ENCODE measurements around the gene PLPPR2. TPM values are rescaled to one million over a fixed set of nuclear protein-coding genes. Genes with fewer than 3 reads are reported as not detected.

The PLPPR2 gene
- polyA plus RNA-seq, 3 donors: 35.0 to 99.4 (median 45.5) TPM

GRCh38 chr19:11356676-11357550 lies 1.7 kb downstream of the PLPPR2 start:
- Mint-ChIP-seq H3K36me3 (peaks cover 40 to 68% of the 10 kb centered on the region in 2 donors), H3K27ac (peak overlapping the region in 4 of 7 donors; percentile 7 to 88 (median 66)), H3K4me3 (peak overlapping the region in 1 of 2 donors; percentile 96), H3K4me1 (peaks cover 38% of the 10 kb centered on the region), H3K27me3 (ENCODE audit: low read depth in 3 of 3) (peaks cover 4 to 6% (median 5%) of the 10 kb centered on the region in 3 donors), H3K9me3 (peaks cover 0 to 2% (median 0%) of the 10 kb centered on the region in 7 donors)
- H3K79me2 ChIP-seq (ENCODE audit: insufficient read depth, low read length): peaks cover 14% of the 10 kb centered on the region
- H3K4me2 ChIP-seq (replicated peaks; ENCODE audit: extremely low read depth, low read length, poor library complexity, severe bottlenecking): peak overlapping the region; percentile 95
- no peaks in the 10 kb centered on the region for H3K27me3 ChIP-seq (ENCODE audit: control insufficient read depth in 2 of 2, insufficient read depth in 2 of 2, low read length in 2 of 2)
- no peaks in the 10 kb centered on the region for H3K9me3 ChIP-seq (replicated peaks in 1 of 2; ENCODE audit: control insufficient read depth in 1 of 2, insufficient read depth in 1 of 2, low read length in 2 of 2)
- peaks cover 18 to 26% of the 10 kb centered on the region in 2 donors for H3K4me1 ChIP-seq (ENCODE audit: control insufficient read depth in 1 of 2, insufficient read depth in 2 of 2, low read length in 2 of 2)
- no peak overlapping the region for H3K27ac ChIP-seq (ENCODE audit: low read depth in 1 of 2, low read length in 2 of 2)
- no peak overlapping the region for H2AFZ ChIP-seq (ENCODE audit: insufficient read depth, low read depth, low read length, poor library complexity, severe bottlenecking)
- intact Hi-C loops (cut with micrococcal nuclease): no loop called here
- peaks cover 50% of the 10 kb centered on the region for H4K20me1 ChIP-seq (ENCODE audit: insufficient read depth, low read length)
- H3K36me3 ChIP-seq (replicated peaks in 1 of 2; ENCODE audit: control insufficient read depth in 1 of 2, insufficient read depth in 2 of 2, low read length in 2 of 2): peaks cover 27 to 44% of the 10 kb centered on the region in 2 donors
- H3K9ac ChIP-seq (ENCODE audit: insufficient read depth, low read length, poor library complexity, severe bottlenecking): no peak overlapping the region
- 83% methylated on average over 5 of the region's 11 CpGs for WGBS (ENCODE audit: insufficient coverage)
- H3K4me3 ChIP-seq (replicated peaks in 1 of 3; ENCODE audit: low read depth in 2 of 3, low read length in 3 of 3): peak overlapping the region in 1 of 3 experiments; percentile 87
- DNase-seq: no peak
- TF ChIP-seq CTCF (IDR thresholded peaks at IDR 0.05): no peak

DNA sequence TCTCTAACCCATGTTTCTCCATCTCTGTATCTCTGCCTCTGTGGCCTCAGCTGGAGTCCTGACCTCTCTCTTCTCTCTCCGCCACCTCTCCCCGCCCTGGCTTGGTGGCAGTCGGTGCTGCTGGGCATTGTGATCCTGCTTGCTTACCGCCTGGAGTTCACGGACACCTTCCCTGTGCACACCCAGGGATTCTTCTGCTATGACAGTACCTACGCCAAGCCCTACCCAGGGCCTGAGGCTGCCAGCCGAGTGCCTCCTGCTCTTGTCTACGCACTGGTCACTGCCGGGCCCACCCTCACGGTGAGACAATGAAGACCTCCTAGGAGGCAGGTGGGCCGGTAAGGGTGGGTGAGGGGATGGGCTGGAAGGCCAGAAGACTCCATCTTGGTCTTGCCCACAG lies 4.2 kb downstream of the PLPPR2 start:
- H3K36me3 ChIP-seq (replicated peaks in 1 of 2; ENCODE audit: control insufficient read depth in 1 of 2, insufficient read depth in 2 of 2, low read length in 2 of 2): peaks cover 46 to 69% of the 10 kb centered on the region in 2 donors
- no peak for TF ChIP-seq CTCF (IDR thresholded peaks at IDR 0.05)
- Mint-ChIP-seq H3K9me3 (peaks cover 0 to 2% (median 0%) of the 10 kb centered on the region in 7 donors), H3K4me1 (peaks cover 38% of the 10 kb centered on the region), H3K27me3 (ENCODE audit: low read depth in 3 of 3) (peaks cover 4 to 5% (median 4%) of the 10 kb centered on the region in 3 donors), H3K36me3 (peaks cover 50 to 81% of the 10 kb centered on the region in 2 donors), H3K27ac (peak overlapping the region in 1 of 7 donors; percentile 23), H3K4me3 (no peak overlapping the region)
- no peak for DNase-seq
- 97% methylated on average over 10 of the region's 11 CpGs for WGBS (ENCODE audit: insufficient coverage)
- H3K27me3 ChIP-seq (ENCODE audit: control insufficient read depth in 2 of 2, insufficient read depth in 2 of 2, low read length in 2 of 2): no peaks in the 10 kb centered on the region
- intact Hi-C loops (cut with micrococcal nuclease): no loop called here
- H4K20me1 ChIP-seq (ENCODE audit: insufficient read depth, low read length): peaks cover 65% of the 10 kb centered on the region
- H3K4me1 ChIP-seq (ENCODE audit: control insufficient read depth in 1 of 2, insufficient read depth in 2 of 2, low read length in 2 of 2): peaks cover 18 to 26% of the 10 kb centered on the region in 2 donors
- H3K79me2 ChIP-seq (ENCODE audit: insufficient read depth, low read length): peaks cover 14% of the 10 kb centered on the region
- H3K9ac ChIP-seq (ENCODE audit: insufficient read depth, low read length, poor library complexity, severe bottlenecking): no peak overlapping the region
- no peak overlapping the region for H3K27ac ChIP-seq (ENCODE audit: low read depth in 1 of 2, low read length in 2 of 2)
- no peak overlapping the region for H3K4me2 ChIP-seq (replicated peaks; ENCODE audit: extremely low read depth, low read length, poor library complexity, severe bottlenecking)
- no peak overlapping the region for H3K4me3 ChIP-seq (replicated peaks in 1 of 3; ENCODE audit: low read depth in 2 of 3, low read length in 3 of 3)
- H2AFZ ChIP-seq (ENCODE audit: insufficient read depth, low read depth, low read length, poor library complexity, severe bottlenecking): no peak overlapping the region
- H3K9me3 ChIP-seq (replicated peaks in 1 of 2; ENCODE audit: control insufficient read depth in 1 of 2, insufficient read depth in 1 of 2, low read length in 2 of 2): no peaks in the 10 kb centered on the region
